GM12892 (cell line): ENCODE data around the gene TKFC.

ENCODE experiments used
- POLR2A ChIP-seq: IDR thresholded peaks from 2 replicates; pipeline ENCODE4 v1.6.1; 2011; ENCODE audit warnings: low read depth, low read length, control low read depth
- POLR2AphosphoS5 ChIP-seq: IDR thresholded peaks from 2 replicates; pipeline ENCODE4 v1.6.1; 2011; ENCODE audit warnings: low read depth, low read length, control low read depth

- no peak for TF ChIP-seq POLR2A
- TF ChIP-seq POLR2AphosphoS5, result no peak
Observed at GRCh38 chr11:61335355-61335710, 2.3 kb downstream of the TKFC start.
